NOMO-1 treated with dmso at 0.1 percent for 144 hours (cell line): ENCODE results near the gene NEMP1.
"Not testable (repeated sequence)": the region's sequence is repeated elsewhere in the genome, so short reads cannot be mapped to it uniquely, and the experiment has no call there.

ENCODE experiments used
- DNase-seq: peaks from one replicate; lab custom pipeline; 2025; ENCODE audit not compliant: unreplicated experiment; lab: John Stamatoyannopoulos, UW

NEMP1 gene

DNA sequence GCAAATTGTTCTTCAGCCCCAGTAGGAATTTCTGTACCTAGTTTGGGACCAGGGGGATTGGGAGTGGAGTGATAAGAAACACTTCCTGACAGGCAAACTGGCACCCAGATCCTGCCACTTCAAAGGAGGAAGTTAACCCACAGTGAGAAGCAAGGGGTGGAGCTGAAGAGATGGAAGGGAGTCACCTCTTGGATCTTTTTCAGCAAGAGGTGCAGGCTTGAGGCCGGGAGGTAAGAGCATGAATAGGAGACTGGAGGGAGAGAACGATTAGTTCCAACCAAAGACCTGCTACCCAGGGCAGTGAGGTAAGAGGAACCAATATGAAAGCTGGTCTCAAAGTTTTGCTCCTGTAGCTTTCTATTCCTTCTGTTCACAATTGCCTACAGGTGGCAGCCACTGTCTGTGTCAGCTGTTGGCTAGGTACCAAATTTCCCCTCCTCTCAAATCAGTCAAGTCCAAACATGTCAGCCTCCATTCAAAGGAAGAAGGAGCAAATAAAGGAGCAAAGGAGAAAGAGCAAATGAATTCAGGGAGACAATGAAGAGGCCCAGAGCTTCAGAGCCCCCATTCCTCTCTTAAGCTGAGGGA lies 47.4 kb downstream of the NEMP1 start:
- DNase-seq, result peak; percentile 28

DNA sequence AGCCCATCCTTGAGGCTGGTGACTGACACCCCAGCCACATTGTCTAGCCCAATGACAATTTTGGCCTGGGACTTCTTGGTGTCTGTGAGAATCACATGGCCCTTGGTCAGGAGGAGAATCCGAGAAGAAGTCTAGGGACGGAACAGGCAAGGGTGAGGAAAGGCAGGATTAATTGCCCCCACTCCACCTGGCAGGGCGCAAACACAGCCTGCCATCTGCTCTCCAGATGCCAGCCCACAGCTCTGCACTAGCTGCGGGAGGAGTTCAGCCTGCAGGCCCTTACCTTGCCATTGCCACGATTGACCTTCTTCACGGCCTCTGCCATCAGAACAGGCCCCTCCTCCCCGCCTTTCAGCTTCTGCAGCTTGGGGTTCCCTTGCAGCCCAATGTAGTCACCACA lies 49.1 kb downstream of the NEMP1 start:
- DNase-seq, result no peak

DNA sequence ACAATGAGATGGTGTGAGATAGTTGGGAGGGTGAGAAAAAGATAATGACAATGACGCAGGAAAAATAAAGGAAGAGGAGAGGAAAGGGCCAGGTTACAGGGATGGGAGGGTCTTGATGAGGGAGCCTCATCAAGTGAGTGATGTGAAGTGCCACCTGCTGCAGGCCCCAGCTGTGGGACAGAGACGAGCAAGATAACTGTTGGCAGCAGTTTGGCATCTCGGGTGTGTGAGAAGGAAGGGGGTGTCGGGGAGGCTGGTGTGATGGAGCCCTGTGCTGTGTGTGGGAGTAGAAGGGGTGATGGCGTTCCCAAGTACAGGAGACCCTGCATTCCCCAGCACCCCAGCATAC lies 50.8 kb downstream of the NEMP1 start:
- no peak for DNase-seq

- no peak for DNase-seq
Observed at GRCh38 chr12:57027011-57027804, 51.4 kb downstream of the NEMP1 start.

DNA sequence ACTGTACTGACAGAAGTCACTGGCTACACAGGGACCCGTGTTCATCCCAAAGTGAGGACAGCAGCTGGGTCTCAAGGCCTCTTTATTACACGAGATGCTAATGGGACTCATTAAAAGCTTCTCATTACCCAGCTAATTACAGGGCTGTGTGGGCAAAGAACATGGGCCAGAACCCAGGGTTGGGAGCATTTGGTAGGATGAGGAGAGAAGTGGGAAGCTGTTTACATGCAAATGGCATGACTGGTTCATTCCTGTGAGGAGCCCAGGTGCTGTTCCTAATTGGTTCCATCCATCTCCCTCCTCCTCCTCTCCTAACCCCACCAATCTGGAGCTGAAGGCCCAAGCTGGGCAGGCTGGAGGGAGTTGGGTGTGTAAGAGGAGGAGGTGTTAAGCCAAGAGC lies 53.4 kb downstream of the NEMP1 start:
- DNase-seq, result no peak

GRCh38 chr12:57022324-57022723 lies 56.3 kb downstream of the NEMP1 start:
- not testable (repeated sequence) for DNase-seq

- no peak for DNase-seq
Observed at GRCh38 chr12:57019983-57020719, 58.4 kb downstream of the NEMP1 start.

- no peak for DNase-seq
Observed at GRCh38 chr12:57018906-57019305, 59.7 kb downstream of the NEMP1 start.

GRCh38 chr12:57018353-57018752 lies 60.2 kb downstream of the NEMP1 start:
- DNase-seq, result not testable (repeated sequence)

DNA sequence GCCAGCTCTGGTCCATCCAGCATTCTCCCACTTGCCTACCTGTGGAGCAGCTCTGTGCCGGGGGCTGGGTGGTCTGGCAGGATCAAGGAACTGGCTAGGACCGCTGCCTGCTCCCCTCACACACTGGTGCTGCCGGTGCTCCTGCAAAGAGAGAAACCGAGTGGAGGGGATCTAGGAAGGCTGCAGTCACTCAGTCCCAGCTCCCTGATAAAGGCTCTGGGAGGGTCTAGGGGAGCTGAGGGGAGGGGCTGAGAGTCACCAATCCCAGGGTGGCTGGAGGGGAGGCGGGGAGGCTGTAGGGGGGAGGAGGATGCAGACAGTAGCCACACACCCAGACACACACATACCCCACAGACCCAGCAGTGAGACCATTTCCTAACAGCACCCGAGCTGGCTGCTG lies 62.2 kb downstream of the NEMP1 start, which contains the start of gene TAC3:
Gene TAC3 (minus strand): TSS at position 182 of the 400 bp plus-strand sequence. CDS start 732 bp downstream, outside the sequence.
- DNase-seq, result no peak

DNA sequence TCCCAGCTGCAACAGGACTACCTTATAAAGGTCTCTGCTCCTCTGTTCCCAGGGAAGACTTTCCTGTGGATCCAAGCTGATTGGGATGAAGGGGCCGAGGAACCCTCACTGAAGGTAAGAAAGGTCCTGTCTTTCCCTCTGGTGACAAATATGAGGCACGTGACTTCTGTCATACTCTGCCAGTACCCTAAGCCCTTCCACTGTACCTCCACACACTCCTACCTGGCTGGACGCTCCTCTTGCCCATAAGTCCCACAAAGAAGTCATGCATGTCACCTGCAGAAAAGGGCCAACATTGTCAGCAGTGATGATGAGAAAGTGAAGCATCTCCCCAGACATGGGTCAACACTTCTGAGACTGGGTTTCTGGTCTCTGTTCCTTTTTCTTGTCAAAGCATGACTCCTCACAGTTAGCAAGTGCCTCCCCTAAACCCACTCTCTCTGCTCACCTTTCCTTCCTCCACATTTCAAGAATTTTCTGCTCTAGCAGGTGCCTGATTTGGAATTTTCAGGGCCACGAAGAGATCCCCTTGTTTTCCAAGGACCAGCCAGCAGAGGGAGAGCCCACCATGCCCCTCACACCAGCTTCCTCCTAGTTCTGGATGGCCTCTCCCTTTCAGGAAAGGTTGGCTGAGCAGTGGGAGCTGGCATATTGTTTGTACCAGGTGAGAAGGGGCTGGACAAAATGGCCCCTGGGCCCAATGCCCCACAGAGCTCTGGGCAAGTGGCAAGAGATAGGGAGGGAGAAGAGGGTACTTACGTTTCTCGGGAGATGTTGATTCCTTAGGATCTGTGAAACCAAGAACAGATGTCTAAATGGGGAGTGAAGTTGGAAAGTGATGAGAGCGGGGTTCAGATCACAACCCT lies 65.8 kb downstream of the NEMP1 start:
- no peak for DNase-seq

DNA sequence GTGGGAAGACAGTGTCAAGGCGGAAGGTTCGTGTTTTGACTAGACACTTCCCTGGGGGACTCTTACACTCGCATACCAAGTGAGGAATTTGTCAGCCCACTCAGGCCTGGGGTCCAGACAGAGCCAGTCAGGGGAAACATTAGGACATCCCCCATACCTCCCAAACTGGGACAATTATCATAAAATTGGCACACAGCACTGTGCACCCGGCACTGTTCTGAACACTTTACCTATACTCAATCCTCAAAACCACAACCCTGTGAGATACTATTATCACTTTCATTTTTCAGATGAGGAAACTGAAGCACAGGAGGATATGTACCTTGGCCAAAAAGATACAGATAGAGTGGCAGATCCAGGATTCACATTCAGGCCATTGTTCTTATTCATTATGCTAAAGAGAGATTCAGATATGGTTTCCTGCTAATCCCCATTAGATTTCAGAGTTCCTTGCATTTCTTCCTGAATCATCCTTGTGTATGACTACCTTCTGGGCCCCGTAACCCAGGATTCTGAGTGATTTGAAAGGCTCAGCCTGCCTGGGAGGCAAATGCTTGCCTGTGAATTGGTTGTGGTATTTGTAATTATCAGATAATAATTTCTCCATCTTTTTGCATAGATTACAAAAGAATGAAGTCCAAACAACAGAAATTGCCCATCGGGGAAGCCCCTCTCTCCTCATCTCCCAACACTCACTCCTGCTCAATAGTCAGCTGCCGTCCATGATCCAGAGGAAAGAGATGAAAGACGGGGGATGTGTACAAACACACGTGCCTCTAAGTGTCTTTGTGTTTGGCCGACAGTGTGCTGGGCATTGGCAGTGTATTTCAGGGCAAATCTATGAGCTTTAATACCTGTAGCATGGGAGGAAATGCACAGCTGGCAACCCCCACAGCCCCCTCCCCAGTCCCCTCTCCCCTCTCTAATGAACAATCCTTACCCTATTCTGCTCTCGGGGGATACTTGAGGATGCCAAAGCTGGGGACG lies 66.9 kb downstream of the NEMP1 start:
- no peak for DNase-seq

GRCh38 chr12:57010627-57011247 lies 67.9 kb downstream of the NEMP1 start:
- no peak for DNase-seq

- DNase-seq, result no peak
Observed at GRCh38 chr12:57009949-57010626, 68.5 kb downstream of the NEMP1 start.

GRCh38 chr12:57008178-57008577 lies 70.4 kb downstream of the NEMP1 start:
- peak; percentile 32 for DNase-seq

- no peak for DNase-seq
Observed at GRCh38 chr12:57006809-57007475, 71.6 kb downstream of the NEMP1 start.

DNA sequence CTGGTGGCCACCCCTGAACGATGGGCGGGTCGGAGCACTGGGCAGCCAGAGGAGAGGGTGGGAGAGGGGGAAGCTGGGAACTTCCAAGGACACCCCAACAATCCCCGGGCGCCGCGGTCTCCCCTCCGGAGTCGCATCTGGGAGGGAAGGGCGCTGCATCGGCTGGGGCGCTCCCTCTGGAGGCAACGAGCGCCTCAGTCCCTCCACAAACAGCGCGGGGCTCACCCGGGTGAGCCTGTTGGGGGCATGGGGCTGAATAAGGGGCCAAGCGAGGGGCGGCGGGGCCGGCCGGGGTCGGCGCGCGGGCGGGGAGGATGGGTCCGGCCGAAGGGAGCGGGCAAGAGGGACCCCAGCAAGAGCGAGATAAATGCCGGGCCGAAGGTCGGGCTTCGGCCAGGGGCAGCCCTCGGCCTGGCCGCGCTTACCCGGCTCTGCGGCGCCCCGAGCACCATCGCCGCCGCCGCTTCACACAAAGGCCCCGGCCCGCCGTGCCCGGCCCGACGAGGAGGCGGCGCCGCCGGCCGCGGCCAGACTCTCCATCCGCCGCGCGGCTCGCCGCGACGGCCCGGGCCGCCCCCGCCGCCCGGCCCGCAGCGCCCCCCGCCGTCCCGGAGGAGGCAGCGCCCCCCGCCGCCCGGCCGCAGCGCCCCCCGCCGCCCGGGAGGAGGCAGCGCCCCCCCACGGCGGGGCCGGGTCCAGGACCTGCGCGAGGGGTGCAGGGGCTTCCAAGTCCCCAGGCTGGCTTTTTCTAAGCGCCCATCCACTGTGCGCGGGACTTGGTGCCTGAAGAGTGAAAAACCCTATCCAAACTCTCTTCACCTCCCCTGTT lies 72.4 kb downstream of the NEMP1 start, which contains the start of gene ZBTB39:
Gene ZBTB39 (minus strand): TSS at position 567 of the 829 bp plus-strand sequence. CDS start 1,629 bp downstream, outside the sequence.
- DNase-seq, result peak; percentile 49
